ENCODE data around the gene CAV3. TPM values are rescaled to one million over a fixed set of nuclear protein-coding genes. Genes with fewer than 3 reads are reported as not detected.

The CAV3 gene
- total and polyA plus RNA-seq, 12 donors: not detected

DNA sequence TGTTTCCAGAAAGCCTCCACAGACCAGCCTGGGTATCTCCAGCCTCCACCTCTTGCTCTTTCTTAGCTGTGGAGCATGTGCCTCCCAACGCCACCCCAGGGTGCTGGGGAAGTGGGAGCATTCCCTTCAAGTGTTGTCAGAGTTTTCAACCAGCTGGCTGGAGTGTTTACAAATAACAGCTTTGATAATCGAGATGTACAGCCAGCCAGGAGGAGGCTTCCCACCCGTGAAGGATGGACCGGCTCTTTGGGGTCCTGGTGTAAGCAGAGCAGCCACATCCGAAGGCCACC is 44.3 kb downstream of the CAV3 start:
- 74 to 85% (median 79%) methylated on average over 5 of the region's 5 CpGs for WGBS, 4 donors
- intact Hi-C loops (cut with DNase I): no loop called here
- no peak for DNase-seq
- H3K27ac ChIP-seq: no peak overlapping the region
- H3K4me1 ChIP-seq (replicated peaks in 1 of 2): no peaks in the 10 kb centered on the region
- no peaks in the 10 kb centered on the region for H3K27me3 ChIP-seq
- H3K36me3 ChIP-seq (replicated peaks in 1 of 2): no peaks in the 10 kb centered on the region
- TF ChIP-seq POLR2A (IDR thresholded peaks at IDR 0.05): no peak
- TF ChIP-seq, protein P1, sequence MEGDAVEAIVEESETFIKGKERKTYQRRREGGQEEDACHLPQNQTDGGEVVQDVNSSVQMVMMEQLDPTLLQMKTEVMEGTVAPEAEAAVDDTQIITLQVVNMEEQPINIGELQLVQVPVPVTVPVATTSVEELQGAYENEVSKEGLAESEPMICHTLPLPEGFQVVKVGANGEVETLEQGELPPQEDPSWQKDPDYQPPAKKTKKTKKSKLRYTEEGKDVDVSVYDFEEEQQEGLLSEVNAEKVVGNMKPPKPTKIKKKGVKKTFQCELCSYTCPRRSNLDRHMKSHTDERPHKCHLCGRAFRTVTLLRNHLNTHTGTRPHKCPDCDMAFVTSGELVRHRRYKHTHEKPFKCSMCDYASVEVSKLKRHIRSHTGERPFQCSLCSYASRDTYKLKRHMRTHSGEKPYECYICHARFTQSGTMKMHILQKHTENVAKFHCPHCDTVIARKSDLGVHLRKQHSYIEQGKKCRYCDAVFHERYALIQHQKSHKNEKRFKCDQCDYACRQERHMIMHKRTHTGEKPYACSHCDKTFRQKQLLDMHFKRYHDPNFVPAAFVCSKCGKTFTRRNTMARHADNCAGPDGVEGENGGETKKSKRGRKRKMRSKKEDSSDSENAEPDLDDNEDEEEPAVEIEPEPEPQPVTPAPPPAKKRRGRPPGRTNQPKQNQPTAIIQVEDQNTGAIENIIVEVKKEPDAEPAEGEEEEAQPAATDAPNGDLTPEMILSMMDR (IDR thresholded peaks at IDR 0.05): no peak
- no peak overlapping the region for H3K4me3 ChIP-seq
- H3K9me3 ChIP-seq (replicated peaks in 1 of 3): no peaks in the 10 kb centered on the region

DNA sequence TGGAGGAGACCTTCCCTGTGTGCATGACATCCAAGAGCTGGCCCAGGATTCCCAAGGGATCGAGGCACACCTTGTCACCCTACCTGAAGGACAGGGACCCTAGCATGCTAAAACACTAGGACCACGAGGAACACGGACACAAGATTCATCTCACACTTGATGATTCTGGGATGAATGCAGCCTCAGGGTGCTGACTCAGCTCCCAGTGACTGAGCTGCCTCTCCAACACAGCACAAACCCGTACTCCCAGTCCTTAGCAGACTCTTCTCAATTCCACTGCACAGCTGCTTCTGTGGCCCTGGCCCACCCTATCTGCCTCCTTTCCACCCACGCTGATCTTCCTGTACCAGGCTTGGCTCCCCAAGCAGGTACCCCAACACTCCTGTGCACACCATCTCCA is 44.9 kb downstream of the CAV3 start:
- 84 to 91% (median 89%) methylated on average over 5 of the region's 5 CpGs for WGBS, 4 donors
- no peak overlapping the region for H3K4me3 ChIP-seq
- no peak for DNase-seq
- H3K27me3 ChIP-seq: no peaks in the 10 kb centered on the region
- H3K36me3 ChIP-seq (replicated peaks in 1 of 2): no peaks in the 10 kb centered on the region
- no peaks in the 10 kb centered on the region for H3K9me3 ChIP-seq (replicated peaks in 1 of 3)
- TF ChIP-seq, protein P1 (IDR thresholded peaks at IDR 0.05): no peak
- no peak for TF ChIP-seq POLR2A (IDR thresholded peaks at IDR 0.05)
- no peak overlapping the region for H3K27ac ChIP-seq
- H3K4me1 ChIP-seq (replicated peaks in 1 of 2): no peaks in the 10 kb centered on the region
- intact Hi-C loops (cut with DNase I): no loop called here

DNA sequence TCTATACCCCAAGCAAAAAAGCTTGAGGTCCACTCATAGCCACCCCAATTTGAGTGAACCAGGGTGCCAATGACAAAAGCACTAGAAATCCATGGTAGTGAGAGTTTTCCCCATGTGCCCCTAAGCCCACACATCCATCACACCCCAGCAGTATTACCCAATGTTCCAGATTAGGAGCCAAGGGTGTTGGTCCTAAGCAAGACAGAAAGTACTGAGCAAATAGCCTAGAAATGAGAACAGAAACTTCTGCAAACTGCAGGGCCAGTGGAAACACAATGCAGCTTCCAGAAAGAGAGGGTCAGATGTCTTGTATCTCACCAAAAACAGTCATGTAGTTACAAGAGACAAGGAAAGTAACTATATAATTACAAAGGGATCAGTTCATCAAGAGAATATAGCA is 46.7 kb downstream of the CAV3 start:
- Histone ChIP-seq H3K27me3 (no peaks in the 10 kb centered on the region), H3K9me3 (replicated peaks in 1 of 3) (no peaks in the 10 kb centered on the region), H3K4me3 (no peak overlapping the region), H3K4me1 (replicated peaks in 1 of 2) (no peaks in the 10 kb centered on the region), H3K36me3 (replicated peaks in 1 of 2) (no peaks in the 10 kb centered on the region), H3K27ac (no peak overlapping the region)
- TF ChIP-seq, protein P1 (IDR thresholded peaks at IDR 0.05): no peak
- TF ChIP-seq POLR2A (IDR thresholded peaks at IDR 0.05): no peak
- no peak for DNase-seq
- intact Hi-C loops (cut with DNase I): no loop called here

DNA sequence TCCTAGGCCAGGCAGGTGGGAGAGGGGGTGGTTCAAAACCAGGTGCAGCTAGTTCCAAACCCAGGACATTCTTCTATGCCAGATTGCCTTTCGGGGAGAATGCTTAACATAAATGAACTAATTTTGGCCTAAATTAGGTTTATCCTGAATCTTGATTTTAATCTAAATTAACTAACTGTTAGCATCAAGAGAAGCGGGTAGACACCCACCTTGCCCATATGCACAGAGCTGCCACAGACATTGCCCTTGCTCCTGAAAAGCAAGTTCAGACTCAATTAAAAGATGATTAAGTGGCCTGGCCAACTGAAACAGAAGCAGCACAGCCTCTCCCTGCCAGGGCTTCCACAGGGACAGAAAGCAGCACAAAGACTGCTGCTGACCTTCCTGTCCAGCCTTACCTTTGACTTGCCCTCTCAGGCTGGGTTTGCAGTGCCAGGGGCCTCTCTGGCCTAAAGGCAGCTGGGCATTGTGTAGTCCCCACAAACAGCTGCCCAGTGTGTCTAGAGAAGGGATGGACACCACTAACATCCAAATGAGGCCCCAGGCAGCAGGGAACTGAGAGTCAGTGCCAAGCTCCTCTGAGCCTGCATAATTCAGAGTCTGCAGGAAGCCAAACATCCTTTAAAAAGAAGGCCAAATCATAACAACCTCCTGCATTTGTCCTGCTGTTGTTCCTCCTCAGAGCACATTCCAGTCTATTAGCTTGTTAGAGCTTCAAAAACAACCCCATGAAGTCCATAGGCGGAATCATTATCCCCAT is 51.3 kb downstream of the CAV3 start:
- Histone ChIP-seq H3K4me3 (no peak overlapping the region), H3K36me3 (replicated peaks in 1 of 2) (no peaks in the 10 kb centered on the region), H3K27ac (no peak overlapping the region), H3K9me3 (replicated peaks in 1 of 3) (no peaks in the 10 kb centered on the region), H3K27me3 (no peaks in the 10 kb centered on the region), H3K4me1 (replicated peaks in 1 of 2) (no peaks in the 10 kb centered on the region)
- DNase-seq: no peak
- TF ChIP-seq, protein P1 (IDR thresholded peaks at IDR 0.05): no peak
- no peak for TF ChIP-seq POLR2A (IDR thresholded peaks at IDR 0.05)
- intact Hi-C loops (cut with DNase I): no loop called here
- WGBS, 4 donors: 85 to 93% (median 90%) methylated on average over 3 of the region's 3 CpGs
